Rectal smooth muscle tissue (tissue), 1 donor: ENCODE results near the gene FHOD3.
A peak's percentile ranks its signal among the peaks of the same experiment; 100 is the strongest.

Source experiments
- H3K27ac ChIP-seq: one replicate; pipeline ENCODE4 v1.7.0; 2013; ENCODE audit warnings: low read depth, low read length, inconsistent platforms
- H3K27me3 ChIP-seq: one replicate; pipeline ENCODE4 v1.7.0; 2013; ENCODE audit warnings: low read length; ENCODE audit not compliant: control insufficient read depth, insufficient read depth
- H3K36me3 ChIP-seq: one replicate; pipeline ENCODE4 v1.7.0; 2013; ENCODE audit warnings: low read length; ENCODE audit not compliant: control insufficient read depth, insufficient read depth
- H3K4me1 ChIP-seq: one replicate; pipeline ENCODE4 v1.7.0; 2013; ENCODE audit warnings: low read length; ENCODE audit not compliant: control insufficient read depth, insufficient read depth
- H3K4me3 ChIP-seq: one replicate; pipeline ENCODE4 v1.7.0; 2013; ENCODE audit warnings: low read length
- H3K9ac ChIP-seq: one replicate; pipeline ENCODE4 v1.7.0; 2013; ENCODE audit warnings: low read length

Gene FHOD3

DNA sequence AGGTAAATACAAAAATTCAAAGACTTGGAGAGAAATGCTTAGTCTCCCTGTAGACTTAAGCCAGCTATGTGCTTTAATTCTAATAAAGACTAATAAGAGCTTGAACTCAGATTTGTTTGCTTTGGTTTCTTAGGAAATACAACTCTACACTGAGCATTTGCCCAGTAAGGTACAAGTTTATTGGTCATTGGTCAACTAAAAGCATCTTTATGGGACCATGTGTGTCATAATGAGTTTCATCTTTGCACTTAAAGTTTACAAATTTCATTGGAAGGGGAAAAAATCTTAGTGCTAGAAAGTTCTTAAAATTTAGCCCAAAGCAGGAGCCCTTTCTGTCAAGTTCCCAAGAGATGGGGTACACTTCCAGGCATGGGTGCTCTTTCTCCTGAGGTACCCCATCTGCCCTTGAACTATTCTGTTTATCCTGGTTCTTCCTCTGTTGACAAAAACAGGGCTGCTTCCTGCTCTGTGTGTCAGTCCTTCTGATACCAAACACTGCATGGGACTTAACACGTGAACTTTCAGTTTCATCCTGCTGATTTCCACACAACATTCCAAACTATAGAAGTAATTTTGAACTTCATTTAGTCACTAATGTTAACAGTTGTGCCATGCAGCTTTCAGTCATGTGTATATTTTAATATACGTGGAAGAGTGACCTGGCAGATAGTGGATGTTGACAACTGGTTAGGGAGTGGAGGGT lies 331.1 kb downstream of the FHOD3 start:
- Histone ChIP-seq H3K4me3 (no peak overlapping the region), H3K9ac (no peak overlapping the region), H3K27ac (no peak overlapping the region), H3K36me3 (no peaks in the 10 kb centered on the region), H3K4me1 (no peaks in the 10 kb centered on the region), H3K27me3 (no peaks in the 10 kb centered on the region)

DNA sequence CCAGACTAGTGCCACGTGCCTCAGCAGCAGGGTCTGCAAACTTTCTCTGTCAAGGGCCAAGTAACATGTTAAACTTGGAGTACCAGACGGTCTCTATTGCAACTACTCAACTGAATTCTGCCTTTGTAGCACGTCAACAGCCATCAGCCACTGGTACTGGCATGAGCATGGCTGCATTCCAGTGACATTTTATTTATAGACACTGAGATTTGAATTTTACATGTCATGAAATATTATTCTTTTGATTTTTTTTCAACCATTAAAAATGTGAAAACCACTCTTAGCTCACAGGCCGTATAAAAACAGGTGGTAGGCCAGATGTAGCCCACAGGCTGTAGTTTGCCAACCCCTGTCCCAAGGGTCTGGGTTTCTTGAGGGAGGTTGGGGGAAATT lies 331.6 kb downstream of the FHOD3 start:
- H3K4me3 ChIP-seq, result no peak overlapping the region
- no peak overlapping the region for H3K9ac ChIP-seq
- H3K36me3 ChIP-seq, result no peaks in the 10 kb centered on the region
- no peaks in the 10 kb centered on the region for H3K27me3 ChIP-seq
- H3K4me1 ChIP-seq, result no peaks in the 10 kb centered on the region
- H3K27ac ChIP-seq, result no peak overlapping the region

DNA sequence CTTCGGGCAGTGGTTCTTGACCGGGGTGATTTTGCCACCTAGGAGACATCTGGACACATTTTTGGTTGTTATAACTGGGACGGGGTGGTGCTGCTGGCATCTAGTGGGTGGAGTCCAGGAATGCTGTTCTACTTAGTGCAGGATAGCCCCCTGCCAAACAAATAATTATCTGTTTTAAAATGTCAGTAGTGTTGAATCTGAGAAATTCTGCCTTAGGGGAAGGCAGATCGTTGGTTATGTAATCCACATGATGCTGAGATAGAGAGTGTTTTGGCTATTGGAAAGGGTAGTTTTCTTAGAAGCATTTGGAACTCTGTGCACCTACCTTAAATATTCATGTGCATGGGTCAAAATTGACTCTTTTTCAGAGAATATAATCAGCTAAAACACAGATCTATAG lies 332.3 kb downstream of the FHOD3 start:
- no peak overlapping the region for H3K4me3 ChIP-seq
- H3K36me3 ChIP-seq, result no peaks in the 10 kb centered on the region
- no peaks in the 10 kb centered on the region for H3K4me1 ChIP-seq
- H3K27ac ChIP-seq, result no peak overlapping the region
- H3K27me3 ChIP-seq, result no peaks in the 10 kb centered on the region
- H3K9ac ChIP-seq, result no peak overlapping the region

DNA sequence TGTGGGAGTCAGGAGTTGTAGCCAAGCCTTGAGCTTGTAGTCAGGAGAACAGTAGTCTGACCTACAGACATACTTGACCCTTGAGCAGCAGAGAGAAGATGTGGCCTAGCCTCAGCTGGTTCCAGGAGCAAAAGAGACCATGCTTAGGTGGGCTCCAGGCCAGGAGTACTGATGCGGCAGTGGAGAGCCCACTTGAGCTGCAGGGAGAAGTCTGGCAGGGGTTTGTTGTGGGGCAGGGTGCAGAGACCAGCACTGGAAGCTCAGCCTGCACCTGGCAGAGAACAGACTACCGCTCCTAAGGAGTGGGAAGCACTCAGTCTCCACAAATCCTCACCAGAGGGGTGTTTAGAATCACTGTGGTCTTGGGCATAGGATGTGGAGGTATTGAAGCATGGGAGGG lies 333.4 kb downstream of the FHOD3 start:
- Histone ChIP-seq H3K9ac (no peak overlapping the region), H3K4me3 (no peak overlapping the region), H3K27me3 (no peaks in the 10 kb centered on the region), H3K36me3 (no peaks in the 10 kb centered on the region), H3K27ac (no peak overlapping the region), H3K4me1 (no peaks in the 10 kb centered on the region)

DNA sequence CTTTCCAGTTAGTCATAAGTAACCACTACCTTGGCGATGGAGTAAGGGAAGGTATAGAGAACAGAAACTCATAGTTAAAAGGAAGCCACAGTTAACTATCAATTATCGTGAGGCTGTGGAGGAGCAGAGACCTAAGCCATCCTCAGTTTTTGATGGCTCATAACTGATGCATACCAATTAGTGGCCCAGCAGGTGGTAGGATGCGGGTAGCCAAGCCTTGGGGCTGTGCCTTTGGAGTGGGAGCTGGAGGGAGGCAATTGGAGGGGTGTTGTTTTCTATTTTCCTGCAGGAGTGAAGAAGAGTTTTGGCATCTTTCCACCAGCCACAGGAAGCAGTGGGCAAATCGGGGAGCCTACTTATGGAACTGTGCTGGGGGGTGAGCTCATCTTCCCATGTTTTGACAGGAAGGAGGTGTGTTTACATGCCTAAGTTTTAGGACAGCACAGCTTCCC lies 336.5 kb downstream of the FHOD3 start:
- Histone ChIP-seq H3K4me3 (no peak overlapping the region), H3K9ac (no peak overlapping the region), H3K27me3 (no peaks in the 10 kb centered on the region), H3K36me3 (no peaks in the 10 kb centered on the region), H3K27ac (no peak overlapping the region), H3K4me1 (no peaks in the 10 kb centered on the region)

DNA sequence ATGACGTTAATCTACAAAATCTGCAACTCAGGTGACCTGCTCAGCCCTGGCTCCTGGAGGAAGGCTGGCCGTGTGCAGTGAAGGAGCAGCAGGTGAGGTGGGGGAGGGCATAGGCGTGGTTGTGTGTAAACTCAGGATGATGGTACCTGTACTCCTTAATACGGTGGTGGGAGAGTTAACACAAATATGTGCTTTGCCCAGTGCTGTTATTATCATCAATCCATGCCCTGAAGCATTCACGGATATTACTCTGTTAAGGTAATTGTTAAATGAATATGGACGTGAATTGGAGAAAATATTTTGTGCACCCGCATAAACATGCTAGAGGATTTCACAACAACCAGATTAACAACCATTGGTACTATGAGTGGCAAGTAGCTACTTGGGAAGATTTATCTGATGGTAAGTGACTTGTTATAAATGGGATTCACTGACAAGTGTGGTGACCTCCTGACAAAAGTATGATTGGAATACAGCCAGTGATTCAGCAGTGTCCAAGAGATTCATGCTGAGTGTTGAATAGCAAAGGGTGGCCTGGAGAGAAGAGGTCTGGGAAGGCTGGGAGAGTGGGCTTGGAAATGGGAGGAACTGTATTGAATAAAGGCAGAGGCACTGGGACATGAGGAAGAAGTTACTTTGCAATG lies 337.2 kb downstream of the FHOD3 start:
- no peaks in the 10 kb centered on the region for H3K36me3 ChIP-seq
- no peaks in the 10 kb centered on the region for H3K27me3 ChIP-seq

DNA sequence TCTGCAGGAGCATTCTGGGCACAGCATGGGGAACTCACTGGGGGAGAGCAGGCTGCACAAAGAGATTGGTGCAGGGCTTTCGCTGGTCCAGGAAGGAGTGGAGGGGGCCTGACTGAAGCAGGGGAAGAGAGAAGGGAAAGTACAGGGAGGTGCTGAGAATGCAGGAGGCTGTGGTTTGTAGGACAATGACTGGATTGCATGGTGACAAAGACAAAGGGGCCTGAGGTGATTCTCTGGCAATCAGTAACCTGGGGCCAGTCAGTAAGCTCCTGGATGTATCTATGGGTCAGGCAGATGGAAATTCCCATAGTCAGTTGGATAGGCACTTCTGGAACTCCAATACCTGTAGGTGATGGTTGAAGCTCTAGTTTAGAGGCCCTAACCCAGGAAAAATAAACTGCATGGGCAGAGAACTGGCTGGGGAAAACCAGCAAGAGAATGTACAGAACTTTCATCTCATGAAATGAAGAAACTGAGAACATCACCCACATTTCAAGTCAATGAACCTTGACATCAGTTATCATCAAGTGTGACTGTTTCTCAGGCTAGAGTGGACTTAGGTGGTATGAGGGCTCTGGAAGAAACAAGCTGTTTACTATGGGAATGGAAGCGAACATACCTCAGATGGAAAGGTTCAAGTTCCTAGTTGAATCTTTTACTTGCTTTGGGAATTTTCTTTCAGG lies 338.0 kb downstream of the FHOD3 start:
- no peaks in the 10 kb centered on the region for H3K27me3 ChIP-seq
- H3K36me3 ChIP-seq, result no peaks in the 10 kb centered on the region
- H3K4me3 ChIP-seq, result no peak overlapping the region
- no peak overlapping the region for H3K9ac ChIP-seq
- H3K27ac ChIP-seq, result no peak overlapping the region
- peaks cover 6% of the 10 kb centered on the region for H3K4me1 ChIP-seq

More for the DNA sequence above, 337.2 kb downstream of the FHOD3 start:
- H3K4me1 ChIP-seq, result no peaks in the 10 kb centered on the region
- no peak overlapping the region for H3K4me3 ChIP-seq
- H3K9ac ChIP-seq, result no peak overlapping the region
- H3K27ac ChIP-seq, result no peak overlapping the region

DNA sequence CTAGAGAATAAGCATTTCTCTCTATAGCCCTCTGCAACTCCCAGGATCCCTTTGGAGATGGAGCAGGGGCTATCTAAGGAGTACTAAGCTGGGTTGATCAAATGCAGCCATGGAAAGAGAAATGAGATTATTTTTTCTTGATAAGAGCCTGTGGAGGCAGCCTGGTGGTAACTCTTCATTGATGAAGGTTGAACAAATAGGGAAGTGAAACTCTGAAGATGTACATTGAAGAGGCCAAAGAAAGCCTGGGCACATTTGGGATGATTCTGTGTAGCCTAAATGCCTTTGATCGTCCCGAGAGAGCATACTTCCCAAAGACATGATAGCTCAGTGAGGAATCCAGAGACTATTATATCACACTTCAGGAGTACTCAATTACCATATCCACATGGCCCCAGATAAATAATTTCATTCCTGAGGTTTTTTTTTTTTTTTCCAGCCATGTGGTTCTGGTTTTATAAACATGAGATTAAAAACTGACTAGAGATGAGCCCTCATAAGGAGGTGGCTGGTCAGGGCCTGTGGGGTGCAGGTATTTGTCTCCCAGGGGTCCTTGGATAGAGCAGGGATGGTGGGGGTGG lies 338.8 kb downstream of the FHOD3 start:
- no peak overlapping the region for H3K4me3 ChIP-seq
- no peak overlapping the region for H3K27ac ChIP-seq
- H3K36me3 ChIP-seq, result no peaks in the 10 kb centered on the region
- no peaks in the 10 kb centered on the region for H3K27me3 ChIP-seq
- no peak overlapping the region for H3K9ac ChIP-seq
- peaks cover 14% of the 10 kb centered on the region for H3K4me1 ChIP-seq

DNA sequence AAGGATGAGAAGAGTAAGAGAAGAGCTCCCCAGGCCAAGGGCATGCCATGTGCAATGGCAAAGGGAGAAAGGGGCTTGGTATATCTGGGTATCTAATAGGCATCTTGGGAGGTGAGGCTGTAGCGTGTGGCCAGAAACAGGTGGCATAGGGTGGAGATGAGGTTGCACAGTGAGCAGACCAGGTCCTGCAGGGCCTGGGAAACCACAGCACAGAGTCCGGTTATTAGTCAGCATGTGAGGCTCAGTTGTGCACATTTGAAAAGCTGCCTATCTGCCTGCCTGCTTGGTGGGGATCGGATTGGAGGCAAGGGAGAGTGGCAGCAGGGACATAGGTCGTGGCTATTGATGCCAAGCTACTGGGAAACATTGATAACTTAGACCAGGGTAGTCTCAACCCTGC lies 340.7 kb downstream of the FHOD3 start:
- H3K9ac ChIP-seq, result no peak overlapping the region
- H3K27ac ChIP-seq, result no peak overlapping the region
- no peak overlapping the region for H3K4me3 ChIP-seq
- H3K36me3 ChIP-seq, result no peaks in the 10 kb centered on the region
- H3K27me3 ChIP-seq, result no peaks in the 10 kb centered on the region
- peaks cover 14% of the 10 kb centered on the region for H3K4me1 ChIP-seq

DNA sequence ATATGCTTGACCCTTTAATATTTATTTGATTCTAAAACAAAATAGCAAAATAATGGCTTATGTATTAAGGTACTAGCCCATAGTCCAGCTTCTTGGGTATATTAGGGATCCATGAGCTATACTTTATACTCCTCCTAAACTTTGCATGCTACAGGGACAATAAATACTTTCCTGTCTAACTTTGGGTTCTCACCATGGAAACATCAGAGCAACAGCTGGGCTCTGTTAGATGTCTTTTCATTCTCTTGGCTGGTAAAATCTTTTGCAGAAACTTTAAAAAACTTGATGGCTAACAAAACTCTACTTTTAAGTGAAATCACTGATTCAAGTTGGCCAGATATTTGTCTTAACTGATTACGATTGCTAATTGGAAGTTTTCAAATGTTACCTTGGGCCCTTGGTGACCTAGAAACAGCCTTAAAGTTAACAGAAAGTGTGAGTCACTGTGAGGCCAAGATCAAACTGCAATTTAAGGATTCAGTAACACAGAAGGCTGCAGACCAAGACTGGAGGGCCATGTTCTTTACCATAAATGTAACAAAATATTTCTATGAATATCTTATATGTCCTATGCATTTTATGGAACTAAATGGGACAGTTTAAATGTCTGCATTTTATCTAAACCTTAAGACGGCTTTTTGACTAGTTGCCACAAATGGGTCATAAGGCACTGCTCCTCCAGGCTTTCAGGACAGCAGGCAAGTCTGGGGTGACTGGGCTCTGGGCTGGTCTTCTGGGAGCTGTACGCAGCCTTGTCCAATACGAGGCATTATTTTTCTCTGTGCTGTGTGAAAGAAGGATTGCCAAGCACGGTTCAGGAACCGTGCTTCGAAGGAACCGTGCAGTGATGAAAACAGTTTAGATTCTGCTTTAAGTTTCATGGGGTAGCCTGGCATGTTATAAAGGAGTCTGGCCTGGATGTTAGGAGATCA lies 342.8 kb downstream of the FHOD3 start:
- Histone ChIP-seq H3K4me1 (peaks cover 14% of the 10 kb centered on the region), H3K27me3 (no peaks in the 10 kb centered on the region), H3K4me3 (no peak overlapping the region), H3K27ac (peak overlapping the region; percentile 67), H3K36me3 (no peaks in the 10 kb centered on the region), H3K9ac (no peak overlapping the region)

DNA sequence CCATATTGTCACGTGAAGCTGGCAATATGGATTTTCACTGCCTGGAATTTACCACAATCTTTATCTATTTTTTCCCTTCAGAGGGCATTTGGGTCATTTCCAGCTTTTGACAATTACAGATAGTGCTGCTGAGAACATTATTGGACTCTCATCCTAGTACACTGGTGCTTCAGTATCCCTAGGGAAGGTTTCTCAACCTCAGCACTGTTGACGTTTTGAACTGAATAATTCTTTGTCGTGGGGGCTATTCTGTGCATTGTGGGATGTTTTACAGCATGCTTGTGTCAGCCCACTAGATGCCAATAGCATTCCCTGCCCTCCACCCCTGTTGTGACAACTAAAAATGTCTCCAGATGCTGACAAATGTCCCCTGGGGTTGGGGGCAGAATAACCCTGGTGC lies 345.5 kb downstream of the FHOD3 start:
- no peak overlapping the region for H3K27ac ChIP-seq
- H3K27me3 ChIP-seq, result no peaks in the 10 kb centered on the region
- peaks cover 14% of the 10 kb centered on the region for H3K4me1 ChIP-seq
- H3K9ac ChIP-seq, result no peak overlapping the region
- no peak overlapping the region for H3K4me3 ChIP-seq
- no peaks in the 10 kb centered on the region for H3K36me3 ChIP-seq

DNA sequence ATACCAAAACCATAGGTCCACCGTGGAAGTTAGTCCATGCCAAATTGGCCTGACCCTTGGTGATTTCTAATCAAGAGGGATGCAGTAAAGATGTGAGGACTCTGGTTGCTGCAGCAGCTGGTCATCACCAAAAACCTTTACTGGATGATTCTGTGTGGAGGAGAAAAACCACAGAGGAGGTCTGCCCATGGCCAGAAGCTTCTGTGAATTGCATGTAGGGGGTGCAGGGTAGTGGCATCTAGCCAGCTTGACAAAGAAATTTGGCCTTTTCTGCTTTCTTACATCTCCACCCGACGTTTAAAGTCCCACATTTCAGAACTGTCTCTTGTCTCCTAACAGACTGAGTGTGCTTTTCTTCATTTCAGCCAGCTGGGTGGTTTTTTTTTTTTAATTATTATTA lies 351.3 kb downstream of the FHOD3 start:
- H3K27me3 ChIP-seq, result no peaks in the 10 kb centered on the region
- H3K4me1 ChIP-seq, result no peaks in the 10 kb centered on the region
- H3K27ac ChIP-seq, result no peak overlapping the region
- H3K36me3 ChIP-seq, result no peaks in the 10 kb centered on the region
- no peak overlapping the region for H3K9ac ChIP-seq
- H3K4me3 ChIP-seq, result no peak overlapping the region
